DOHH2 (cell line): ENCODE results near the gene CAMK1G.

Experiments
- H3F3A ChIP-seq: fragments of 200-600 bp; sonication (generic), shearing (Covaris generic); 2 replicates; pipeline ENCODE4 v1.6.0; 2016; ENCODE audit warnings: antibody characterized with exemption, mild to moderate bottlenecking; ENCODE audit not compliant: control insufficient read depth, insufficient read depth
- H3K27ac ChIP-seq: fragments of 200-600 bp; sonication (generic); 2 replicates; pipeline ENCODE4 v1.5.1; 2014; ENCODE audit warnings: low read depth, mild to moderate bottlenecking, low read length, moderate library complexity
- H3K27me3 ChIP-seq: fragments of 200-600 bp; sonication (generic); 2 replicates; pipeline ENCODE4 v1.6.1; 2014; ENCODE audit warnings: mild to moderate bottlenecking, low read length, mixed read lengths; ENCODE audit not compliant: control insufficient read depth
- H3K36me3 ChIP-seq: fragments of 200-600 bp; sonication (generic); 2 replicates; pipeline ENCODE4 v1.6.1; 2014; ENCODE audit warnings: mild to moderate bottlenecking, low read length, moderate library complexity, mixed read lengths; ENCODE audit not compliant: control insufficient read depth
- H3K4me1 ChIP-seq: fragments of 200-600 bp; sonication (generic); 2 replicates; pipeline ENCODE4 v1.6.1; 2014; ENCODE audit warnings: mild to moderate bottlenecking, low read length, mixed read lengths; ENCODE audit not compliant: control insufficient read depth
- H3K4me2 ChIP-seq: fragments of 200-600 bp; sonication (generic); 2 replicates; pipeline ENCODE4 v1.6.0; 2014; ENCODE audit warnings: mild to moderate bottlenecking, low read length, moderate library complexity
- H3K4me3 ChIP-seq: fragments of 200-600 bp; sonication (generic); 2 replicates; pipeline ENCODE4 v1.5.1; 2014; ENCODE audit warnings: mild to moderate bottlenecking, low read length, mixed read lengths
- H3K79me2 ChIP-seq: fragments of 200-600 bp; sonication (generic); 2 replicates; pipeline ENCODE4 v1.6.1; 2014; ENCODE audit warnings: mild to moderate bottlenecking, low read length, mixed read lengths; ENCODE audit not compliant: control insufficient read depth
- H3K9me2 ChIP-seq: fragments of 200-600 bp; sonication (generic); replicated peaks from 2 replicates; pipeline ENCODE4 v1.6.1; 2014; ENCODE audit warnings: mild to moderate bottlenecking, low read length, mixed read lengths; ENCODE audit not compliant: control insufficient read depth
- H3K9me3 ChIP-seq: fragments of 200-600 bp; sonication (generic); 2 replicates; pipeline ENCODE4 v1.6.1; 2014; ENCODE audit warnings: antibody characterized with exemption, low read length, mixed read lengths; ENCODE audit not compliant: control insufficient read depth, insufficient read depth
- H4K20me1 ChIP-seq: fragments of 200-600 bp; sonication (generic); 2 replicates; pipeline ENCODE4 v1.6.0; 2014; ENCODE audit warnings: low read depth, mild to moderate bottlenecking, antibody characterized with exemption, low read length, moderate library complexity; ENCODE audit not compliant: control insufficient read depth, insufficient read depth
- EZH2phosphoT487 ChIP-seq: fragments of 200-600 bp; sonication (generic); IDR thresholded peaks from 2 replicates; pipeline ENCODE4 v1.6.1; 2017; ENCODE audit warnings: borderline replicate concordance, mild to moderate bottlenecking, antibody characterized with exemption, low read length, moderate library complexity, mixed read lengths
- TF ChIP-seq, protein P1 (sequence below): fragments of 200-600 bp; sonication (generic); IDR thresholded peaks from one replicate; pipeline ENCODE4 v1.5.1; 2014; ENCODE audit warnings: antibody characterized with exemption, mild to moderate bottlenecking, low read depth, low read length; ENCODE audit not compliant: poor library complexity, severe bottlenecking

CAMK1G gene

GRCh38 chr1:209630383-209631225, 47.1 kb downstream of the CAMK1G start:
- Histone ChIP-seq H3K79me2 (no peaks in the 10 kb centered on the region), H3K4me2 (no peak overlapping the region), H3K9me3 (no peaks in the 10 kb centered on the region), H3K27ac (no peak overlapping the region), H3K4me1 (no peaks in the 10 kb centered on the region), H3K4me3 (no peak overlapping the region), H3K27me3 (no peaks in the 10 kb centered on the region), H3K36me3 (no peaks in the 10 kb centered on the region), H3K9me2 (no peaks in the 10 kb centered on the region), H4K20me1 (no peaks in the 10 kb centered on the region), H3F3A (no peaks in the 10 kb centered on the region)
- TF ChIP-seq, protein P1, sequence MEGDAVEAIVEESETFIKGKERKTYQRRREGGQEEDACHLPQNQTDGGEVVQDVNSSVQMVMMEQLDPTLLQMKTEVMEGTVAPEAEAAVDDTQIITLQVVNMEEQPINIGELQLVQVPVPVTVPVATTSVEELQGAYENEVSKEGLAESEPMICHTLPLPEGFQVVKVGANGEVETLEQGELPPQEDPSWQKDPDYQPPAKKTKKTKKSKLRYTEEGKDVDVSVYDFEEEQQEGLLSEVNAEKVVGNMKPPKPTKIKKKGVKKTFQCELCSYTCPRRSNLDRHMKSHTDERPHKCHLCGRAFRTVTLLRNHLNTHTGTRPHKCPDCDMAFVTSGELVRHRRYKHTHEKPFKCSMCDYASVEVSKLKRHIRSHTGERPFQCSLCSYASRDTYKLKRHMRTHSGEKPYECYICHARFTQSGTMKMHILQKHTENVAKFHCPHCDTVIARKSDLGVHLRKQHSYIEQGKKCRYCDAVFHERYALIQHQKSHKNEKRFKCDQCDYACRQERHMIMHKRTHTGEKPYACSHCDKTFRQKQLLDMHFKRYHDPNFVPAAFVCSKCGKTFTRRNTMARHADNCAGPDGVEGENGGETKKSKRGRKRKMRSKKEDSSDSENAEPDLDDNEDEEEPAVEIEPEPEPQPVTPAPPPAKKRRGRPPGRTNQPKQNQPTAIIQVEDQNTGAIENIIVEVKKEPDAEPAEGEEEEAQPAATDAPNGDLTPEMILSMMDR: no peak
- no peak for TF ChIP-seq EZH2phosphoT487

DNA sequence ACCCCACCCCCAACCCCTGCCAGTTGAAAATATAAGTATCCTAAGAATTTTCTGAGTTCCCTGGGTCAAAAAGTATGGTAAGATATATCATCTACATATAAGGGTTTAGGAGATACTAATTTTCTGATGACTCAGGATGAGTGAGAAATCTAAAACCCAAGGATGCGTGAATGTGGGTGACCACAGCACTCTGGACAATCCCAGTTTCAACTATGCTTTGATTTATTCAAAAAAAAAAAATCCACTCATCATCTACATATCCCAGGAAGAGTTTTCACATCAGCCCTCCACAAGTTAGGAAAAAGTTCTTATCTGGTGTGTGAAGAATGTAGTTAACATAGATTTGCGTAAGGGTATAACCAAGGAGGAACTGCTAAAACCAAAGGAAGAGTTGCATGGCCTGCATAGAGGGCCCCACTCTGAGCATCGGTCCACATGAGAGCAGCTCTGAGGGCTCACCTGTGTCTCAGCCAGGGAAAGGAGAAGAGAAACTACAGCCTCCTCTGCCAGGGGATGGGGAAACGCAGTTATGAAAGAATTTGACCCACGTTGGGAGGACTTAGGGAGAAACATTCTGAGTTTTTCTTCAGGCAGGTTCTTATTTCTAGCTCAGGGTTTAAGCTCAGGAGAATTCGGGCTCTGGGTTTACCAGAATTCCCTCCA, 50.0 kb downstream of the CAMK1G start:
- H3K36me3 ChIP-seq: no peaks in the 10 kb centered on the region
- H3F3A ChIP-seq: no peaks in the 10 kb centered on the region
- no peaks in the 10 kb centered on the region for H4K20me1 ChIP-seq
- H3K27ac ChIP-seq: no peak overlapping the region
- H3K9me2 ChIP-seq: no peaks in the 10 kb centered on the region
- H3K9me3 ChIP-seq: no peaks in the 10 kb centered on the region
- H3K4me1 ChIP-seq: no peaks in the 10 kb centered on the region
- H3K4me2 ChIP-seq: no peak overlapping the region
- no peak overlapping the region for H3K4me3 ChIP-seq
- no peaks in the 10 kb centered on the region for H3K79me2 ChIP-seq
- TF ChIP-seq, protein P1: no peak
- no peak for TF ChIP-seq EZH2phosphoT487
- H3K27me3 ChIP-seq: no peaks in the 10 kb centered on the region

GRCh38 chr1:209634005-209634737, 50.7 kb downstream of the CAMK1G start:
- TF ChIP-seq, protein P1: no peak
- TF ChIP-seq EZH2phosphoT487: no peak
- Histone ChIP-seq H3K79me2 (no peaks in the 10 kb centered on the region), H3K36me3 (no peaks in the 10 kb centered on the region), H3K9me3 (no peaks in the 10 kb centered on the region), H3K4me1 (no peaks in the 10 kb centered on the region), H3K4me2 (no peak overlapping the region), H3F3A (no peaks in the 10 kb centered on the region), H3K27me3 (no peaks in the 10 kb centered on the region), H4K20me1 (no peaks in the 10 kb centered on the region), H3K9me2 (no peaks in the 10 kb centered on the region), H3K4me3 (no peak overlapping the region), H3K27ac (no peak overlapping the region)
